Fibroblast of lung (primary cell): ENCODE results near the gene TRMT61A. TPM values are rescaled to one million over a fixed set of nuclear protein-coding genes. Genes with fewer than 3 reads are reported as not detected.

ENCODE experiments used
- DNase-seq, 2 donors: peaks; one replicate each; pipeline versions ENCODE4 v3.0.0 to v3.0.0-alpha.2; 2010; ENCODE audit warnings: low read depth in 2 of 2
- H2AFZ ChIP-seq: 2 replicates; pipeline ENCODE4 v1.5.1; 2012; ENCODE audit warnings: low read length, control low read depth, inconsistent platforms
- H3K27ac ChIP-seq: 2 replicates; pipeline ENCODE4 v1.5.1; 2011; ENCODE audit warnings: low read length, control low read depth; ENCODE audit not compliant: insufficient read depth
- H3K27me3 ChIP-seq: 2 replicates; pipeline ENCODE4 v1.5.1; 2011; ENCODE audit warnings: mild to moderate bottlenecking, low read length; ENCODE audit not compliant: control insufficient read depth, insufficient read depth
- H3K36me3 ChIP-seq: 2 replicates; pipeline ENCODE4 v1.5.1; 2011; ENCODE audit warnings: low read length; ENCODE audit not compliant: control insufficient read depth, insufficient read depth
- H3K4me1 ChIP-seq: 2 replicates; pipeline ENCODE4 v1.5.1; 2011; ENCODE audit warnings: low read length; ENCODE audit not compliant: control insufficient read depth, insufficient read depth; ENCODE audit errors: extremely low read depth
- H3K4me2 ChIP-seq: 2 replicates; pipeline ENCODE4 v1.5.1; 2011; ENCODE audit warnings: low read length, control low read depth; ENCODE audit not compliant: insufficient read depth; ENCODE audit errors: extremely low read depth
- H3K4me3 ChIP-seq, 4 experiments: fragments of 200-600 bp in 1 of 4; sonication (generic) in 1 of 4; replicated peaks in 1 of 4; 2 replicates each; pipeline ENCODE4 v1.5.1; 2011 to 2016; ENCODE audit warnings: low read length in 4 of 4, low read depth in 3 of 4, mild to moderate bottlenecking in 3 of 4, control low read depth in 2 of 4, inconsistent platforms in 1 of 4, mixed read lengths in 1 of 4; ENCODE audit not compliant: insufficient read depth in 1 of 4; ENCODE audit errors: control extremely low read depth in 1 of 4
- H3K79me2 ChIP-seq: 2 replicates; pipeline ENCODE4 v1.5.1; 2012; ENCODE audit warnings: mild to moderate bottlenecking, low read length, inconsistent platforms; ENCODE audit not compliant: control insufficient read depth, insufficient read depth
- H3K9ac ChIP-seq: 2 replicates; pipeline ENCODE4 v1.5.1; 2011; ENCODE audit warnings: mild to moderate bottlenecking, low read length, control low read depth; ENCODE audit not compliant: insufficient read depth
- H3K9me3 ChIP-seq: 2 replicates; pipeline ENCODE4 v1.5.1; 2012; ENCODE audit warnings: low read depth, low read length; ENCODE audit not compliant: control insufficient read depth, insufficient read depth
- H4K20me1 ChIP-seq: 2 replicates; pipeline ENCODE4 v1.5.1; 2011; ENCODE audit warnings: low read length; ENCODE audit not compliant: control insufficient read depth, insufficient read depth; ENCODE audit errors: extremely low read depth
- CTCF ChIP-seq, 2 donors: IDR thresholded peaks in 1 of 2; conservative IDR thresholded peaks in 1 of 2; 1 replicate in 1 of 2; 2 replicates in 1 of 2; pipeline ENCODE4 v1.5.1; 2011 to 2012; ENCODE audit warnings: low read length in 2 of 2, control low read depth in 1 of 2, inconsistent platforms in 1 of 2, low read depth in 1 of 2, mild to moderate bottlenecking in 1 of 2
- EZH2 ChIP-seq: IDR thresholded peaks from 2 replicates; pipeline ENCODE4 v1.5.1; 2012; ENCODE audit warnings: low read length, control low read depth, mild to moderate bottlenecking; ENCODE audit errors: missing control alignments
- polyA plus RNA-seq, 2 donors: library from polyadenylated mRNA; depleted of rRNA in 1 of 2; stranded (reverse) in 1 of 2; unstranded in 1 of 2; fragments of >200 nt; gene quantifications; 2 replicates each; pipeline ENCODE4 v1.2.1, GENCODE V29; 2011 to 2012; ENCODE audit warnings: missing spikeins in 1 of 2
- total RNA-seq: library from RNA; depleted of rRNA; stranded (reverse); fragments of >200 nt; gene quantifications from 2 replicates; pipeline ENCODE4 v1.2.1, GENCODE V29; 2014

TRMT61A gene
- total and polyA plus RNA-seq, 2 donors (not counting 1 experiment from before 2014, with no cell fraction given) = 4.2 to 10.6 TPM

GRCh38 chr14:103502877-103503276 is 26.1 kb upstream of the TRMT61A start:
- no peaks in the 10 kb centered on the region for H3K9me3 ChIP-seq
- DNase-seq = no peak
- H3K27ac ChIP-seq = no peak overlapping the region
- no peak overlapping the region for H3K4me2 ChIP-seq
- H3K27me3 ChIP-seq = no peaks in the 10 kb centered on the region
- TF ChIP-seq CTCF (conservative IDR thresholded peaks at IDR 0.05 in 1 of 2, IDR thresholded peaks at IDR 0.05 in 1 of 2; ENCODE audit: low read depth in 1 of 2, low read length in 2 of 2) (no peak), EZH2 (no peak)
- no peak overlapping the region for H3K4me3 ChIP-seq
- H3K36me3 ChIP-seq = peaks cover 36% of the 10 kb centered on the region
- no peak overlapping the region for H2AFZ ChIP-seq
- H3K9ac ChIP-seq = no peak overlapping the region
- H3K79me2 ChIP-seq = peaks cover 10% of the 10 kb centered on the region
- no peaks in the 10 kb centered on the region for H3K4me1 ChIP-seq
- no peaks in the 10 kb centered on the region for H4K20me1 ChIP-seq

- TF ChIP-seq CTCF (conservative IDR thresholded peaks at IDR 0.05 in 1 of 2, IDR thresholded peaks at IDR 0.05 in 1 of 2; ENCODE audit: low read depth in 1 of 2, low read length in 2 of 2) = no peak
- TF ChIP-seq EZH2 = no peak
- peaks cover 34% of the 10 kb centered on the region for H3K36me3 ChIP-seq
These were observed 25.7 kb upstream of the TRMT61A start for GRCh38 chr14:103503296-103503695.

GRCh38 chr14:103504991-103505565 is 23.9 kb upstream of the TRMT61A start:
- Histone ChIP-seq H3K27ac (no peak overlapping the region), H4K20me1 (no peaks in the 10 kb centered on the region), H3K79me2 (peaks cover 10% of the 10 kb centered on the region), H3K4me3 (no peak overlapping the region), H3K4me1 (no peaks in the 10 kb centered on the region), H2AFZ (no peak overlapping the region), H3K36me3 (peaks cover 35% of the 10 kb centered on the region), H3K4me2 (no peak overlapping the region), H3K9ac (no peak overlapping the region), H3K9me3 (no peaks in the 10 kb centered on the region), H3K27me3 (no peaks in the 10 kb centered on the region)
- no peak for DNase-seq
- TF ChIP-seq CTCF (conservative IDR thresholded peaks at IDR 0.05 in 1 of 2, IDR thresholded peaks at IDR 0.05 in 1 of 2; ENCODE audit: low read depth in 1 of 2, low read length in 2 of 2) = no peak

More at GRCh38 chr14:103503296-103503695, 25.7 kb upstream of the TRMT61A start:
- Histone ChIP-seq H3K79me2 (peaks cover 10% of the 10 kb centered on the region), H3K27ac (no peak overlapping the region), H3K4me1 (no peaks in the 10 kb centered on the region), H3K4me3 (no peak overlapping the region), H3K27me3 (no peaks in the 10 kb centered on the region), H3K9me3 (no peaks in the 10 kb centered on the region), H3K9ac (no peak overlapping the region), H4K20me1 (no peaks in the 10 kb centered on the region), H2AFZ (no peak overlapping the region), H3K4me2 (no peak overlapping the region)
- no peak for DNase-seq
